ENCODE data around the gene MSL3B.

DNA sequence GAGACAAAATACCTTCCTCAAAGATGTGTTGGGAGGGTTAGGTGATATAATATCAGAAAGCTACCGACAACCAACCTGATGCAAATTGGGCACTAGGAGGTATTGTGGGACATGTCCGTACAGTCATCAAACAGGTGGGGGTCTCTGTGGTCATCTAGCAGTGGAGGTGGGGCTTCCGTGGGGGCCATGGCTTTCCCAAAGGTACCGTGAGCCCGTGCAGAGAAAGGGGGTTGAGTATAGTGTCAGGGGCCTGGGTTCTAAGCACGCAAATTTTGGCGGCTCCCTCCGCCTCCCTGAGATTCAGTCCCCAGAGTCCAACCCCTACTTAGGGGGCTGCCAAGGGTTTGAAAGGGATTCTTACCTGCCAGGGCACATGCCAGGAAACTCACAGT, 46.5 kb downstream of the MSL3B start:
- TF ChIP-seq POLR2A (IDR thresholded peaks at IDR 0.05) (no peak), POLR2AphosphoS5 (IDR thresholded peaks at IDR 0.05) (no peak)
- TF ChIP-seq, protein P1, sequence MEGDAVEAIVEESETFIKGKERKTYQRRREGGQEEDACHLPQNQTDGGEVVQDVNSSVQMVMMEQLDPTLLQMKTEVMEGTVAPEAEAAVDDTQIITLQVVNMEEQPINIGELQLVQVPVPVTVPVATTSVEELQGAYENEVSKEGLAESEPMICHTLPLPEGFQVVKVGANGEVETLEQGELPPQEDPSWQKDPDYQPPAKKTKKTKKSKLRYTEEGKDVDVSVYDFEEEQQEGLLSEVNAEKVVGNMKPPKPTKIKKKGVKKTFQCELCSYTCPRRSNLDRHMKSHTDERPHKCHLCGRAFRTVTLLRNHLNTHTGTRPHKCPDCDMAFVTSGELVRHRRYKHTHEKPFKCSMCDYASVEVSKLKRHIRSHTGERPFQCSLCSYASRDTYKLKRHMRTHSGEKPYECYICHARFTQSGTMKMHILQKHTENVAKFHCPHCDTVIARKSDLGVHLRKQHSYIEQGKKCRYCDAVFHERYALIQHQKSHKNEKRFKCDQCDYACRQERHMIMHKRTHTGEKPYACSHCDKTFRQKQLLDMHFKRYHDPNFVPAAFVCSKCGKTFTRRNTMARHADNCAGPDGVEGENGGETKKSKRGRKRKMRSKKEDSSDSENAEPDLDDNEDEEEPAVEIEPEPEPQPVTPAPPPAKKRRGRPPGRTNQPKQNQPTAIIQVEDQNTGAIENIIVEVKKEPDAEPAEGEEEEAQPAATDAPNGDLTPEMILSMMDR (IDR thresholded peaks at IDR 0.05): no peak
